Measurements from ENCODE around the gene CCDC7.

CCDC7 gene

GRCh38 chr10:32751582-32751981 is 305.6 kb downstream of the CCDC7 start:
- TF ChIP-seq CTCF (IDR thresholded peaks at IDR 0.05), result no peak

- no peak for TF ChIP-seq CTCF (IDR thresholded peaks at IDR 0.05)
Measured at GRCh38 chr10:32771217-32771616, 325.3 kb downstream of the CCDC7 start.

GRCh38 chr10:32773105-32773504 is 327.2 kb downstream of the CCDC7 start:
- no peak for TF ChIP-seq CTCF (IDR thresholded peaks at IDR 0.05)

GRCh38 chr10:32786968-32787367 is 341.0 kb downstream of the CCDC7 start:
- no peak for TF ChIP-seq CTCF (IDR thresholded peaks at IDR 0.05)

- TF ChIP-seq CTCF (IDR thresholded peaks at IDR 0.05), result no peak
Measured at GRCh38 chr10:32787690-32788284, 341.8 kb downstream of the CCDC7 start.

GRCh38 chr10:32788359-32788758 is 342.4 kb downstream of the CCDC7 start:
- no peak for TF ChIP-seq CTCF (IDR thresholded peaks at IDR 0.05)

- TF ChIP-seq CTCF (IDR thresholded peaks at IDR 0.05), result no peak
Measured at GRCh38 chr10:32790483-32790882, 344.5 kb downstream of the CCDC7 start.

- no peak for TF ChIP-seq CTCF (IDR thresholded peaks at IDR 0.05)
Measured at GRCh38 chr10:32793033-32793432, 347.1 kb downstream of the CCDC7 start.
